HG03196 (cell line): ENCODE measurements around the gene RFNG.

Experiments
- ATAC-seq: cut with Tn5 transposase; IDR thresholded peaks from one replicate; pipeline ENCODE4 v1.9.1; 2021; ENCODE audit not compliant: unreplicated experiment

Gene RFNG

GRCh38 chr17:82059272-82060000 is 7.8 kb upstream of the RFNG start:
- ATAC-seq = no peak

DNA sequence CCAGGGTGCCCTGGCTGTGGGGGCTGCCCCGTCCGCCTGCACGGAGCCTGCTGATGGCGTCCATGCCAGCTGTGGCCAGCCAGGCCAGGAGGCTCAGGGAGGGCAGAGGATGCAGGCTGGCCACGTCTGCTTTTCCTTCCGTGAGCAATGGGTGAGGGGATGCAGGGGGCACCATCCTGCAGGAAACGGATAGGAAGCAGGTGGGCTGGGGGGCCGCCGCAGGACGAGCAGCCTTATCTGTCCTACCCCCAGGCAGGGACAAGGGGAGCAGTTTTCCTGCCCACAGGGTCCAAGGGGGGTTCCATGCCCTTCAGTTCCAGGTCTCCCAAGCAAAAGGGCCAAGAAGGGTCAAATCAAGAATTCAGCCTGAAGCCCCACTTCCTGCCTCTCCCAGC is 7.2 kb upstream of the RFNG start:
- ATAC-seq = no peak

DNA sequence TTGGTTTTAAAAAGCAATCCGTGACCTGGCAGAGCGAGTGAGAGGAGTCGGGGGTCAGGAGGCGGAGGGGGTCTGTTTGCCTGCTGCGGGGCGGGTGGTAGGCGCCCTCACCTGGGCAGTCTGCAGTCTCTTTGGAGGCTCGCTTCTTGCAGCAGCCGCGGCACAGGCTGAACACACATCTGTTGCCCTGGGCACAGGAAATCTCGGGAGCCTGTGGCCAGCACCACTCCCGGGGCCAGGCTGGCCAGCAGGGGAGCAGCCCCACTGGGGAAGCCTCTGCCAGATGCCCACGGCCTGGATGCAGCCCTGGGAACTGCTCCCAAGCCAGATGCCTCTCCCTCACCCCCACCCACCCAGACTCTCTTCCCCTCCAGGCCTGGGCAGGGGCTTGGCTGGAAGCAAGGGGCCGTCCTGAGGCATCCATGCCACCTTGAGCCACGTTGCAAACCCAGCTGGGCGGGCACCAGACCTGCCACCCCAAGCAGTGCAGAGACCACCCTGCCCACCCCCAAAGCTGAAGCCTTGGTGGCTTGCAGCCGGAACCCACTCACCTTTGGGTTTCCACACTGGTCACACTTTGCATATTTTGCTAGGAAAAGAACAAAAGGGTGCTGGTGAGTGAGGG is 6.7 kb upstream of the RFNG start:
- ATAC-seq = no peak

DNA sequence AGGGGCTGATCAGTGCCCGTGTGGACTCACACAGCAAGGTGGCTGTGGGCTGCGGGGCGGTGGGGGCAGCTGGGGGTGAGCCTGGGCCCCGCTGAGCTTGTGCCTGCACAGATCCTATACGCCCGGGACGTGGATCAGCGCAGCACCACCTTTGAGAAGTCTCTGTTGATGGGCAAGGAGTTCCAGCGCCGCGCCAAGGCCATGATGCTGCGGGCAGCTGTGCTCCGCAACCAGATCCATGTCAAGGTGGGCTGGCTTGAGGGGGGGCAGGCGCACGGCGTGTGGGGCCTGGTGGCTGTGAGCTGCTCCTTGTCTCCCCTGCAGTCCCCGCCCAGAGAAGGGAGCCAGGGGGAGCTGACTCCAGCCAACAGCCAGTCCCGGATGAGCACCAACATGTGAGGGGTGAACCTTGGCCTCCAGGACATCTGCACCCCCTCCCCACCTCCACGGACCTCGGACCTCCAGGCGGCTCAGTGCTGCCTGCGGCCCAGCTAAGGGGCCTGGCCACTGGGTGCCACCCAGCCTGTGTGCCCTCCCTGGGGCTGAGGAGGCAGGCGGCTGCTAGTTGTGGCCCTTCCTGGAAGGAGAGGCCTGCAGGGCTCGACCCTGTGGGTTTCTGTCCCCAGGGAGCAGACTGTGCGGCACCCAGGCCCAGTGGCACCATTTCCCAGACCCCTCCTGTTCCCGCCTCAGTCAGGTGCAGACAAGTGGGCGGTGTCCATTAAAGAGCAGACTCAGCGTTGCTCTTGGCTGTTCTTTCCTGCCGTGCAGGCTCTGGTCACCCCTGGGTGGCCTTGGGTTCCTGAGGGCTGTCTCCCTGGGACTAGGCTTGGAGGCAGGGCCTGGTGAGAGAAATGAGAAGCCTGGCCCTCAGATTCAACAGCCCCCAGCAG is 5.4 kb upstream of the RFNG start:
- ATAC-seq = no peak

GRCh38 chr17:82055965-82056728 is 4.5 kb upstream of the RFNG start:
- ATAC-seq = no peak

GRCh38 chr17:82055023-82055964 is 3.7 kb upstream of the RFNG start:
- ATAC-seq = no peak

DNA sequence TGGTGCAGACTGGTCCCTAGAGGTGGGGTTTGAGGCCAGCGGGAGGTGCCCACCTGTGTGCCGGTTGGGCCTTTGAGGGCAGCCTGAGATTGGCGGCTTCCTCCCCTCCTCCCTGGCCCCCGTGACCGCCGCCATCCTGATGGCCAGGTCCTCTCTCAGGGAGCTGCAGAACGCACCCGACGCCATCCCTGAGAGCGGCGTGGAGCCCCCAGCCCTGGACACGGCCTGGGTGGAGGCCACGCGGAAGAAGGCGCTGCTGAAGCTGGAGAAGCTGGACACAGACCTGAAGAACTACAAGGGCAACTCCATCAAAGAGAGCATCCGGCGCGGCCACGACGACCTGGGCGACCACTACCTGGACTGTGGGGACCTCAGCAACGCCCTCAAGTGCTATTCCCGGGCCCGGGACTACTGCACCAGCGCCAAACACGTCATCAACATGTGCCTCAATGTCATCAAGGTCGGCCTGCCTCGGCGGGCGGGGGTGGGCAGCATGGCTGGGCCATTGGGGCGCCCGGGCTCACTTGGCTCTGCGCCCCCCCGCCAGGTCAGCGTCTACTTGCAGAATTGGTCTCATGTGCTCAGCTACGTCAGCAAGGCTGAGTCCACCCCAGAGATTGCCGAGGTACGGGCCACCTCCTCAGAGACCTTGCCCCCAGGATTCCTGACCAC is 2.9 kb upstream of the RFNG start:
- ATAC-seq = no peak

DNA sequence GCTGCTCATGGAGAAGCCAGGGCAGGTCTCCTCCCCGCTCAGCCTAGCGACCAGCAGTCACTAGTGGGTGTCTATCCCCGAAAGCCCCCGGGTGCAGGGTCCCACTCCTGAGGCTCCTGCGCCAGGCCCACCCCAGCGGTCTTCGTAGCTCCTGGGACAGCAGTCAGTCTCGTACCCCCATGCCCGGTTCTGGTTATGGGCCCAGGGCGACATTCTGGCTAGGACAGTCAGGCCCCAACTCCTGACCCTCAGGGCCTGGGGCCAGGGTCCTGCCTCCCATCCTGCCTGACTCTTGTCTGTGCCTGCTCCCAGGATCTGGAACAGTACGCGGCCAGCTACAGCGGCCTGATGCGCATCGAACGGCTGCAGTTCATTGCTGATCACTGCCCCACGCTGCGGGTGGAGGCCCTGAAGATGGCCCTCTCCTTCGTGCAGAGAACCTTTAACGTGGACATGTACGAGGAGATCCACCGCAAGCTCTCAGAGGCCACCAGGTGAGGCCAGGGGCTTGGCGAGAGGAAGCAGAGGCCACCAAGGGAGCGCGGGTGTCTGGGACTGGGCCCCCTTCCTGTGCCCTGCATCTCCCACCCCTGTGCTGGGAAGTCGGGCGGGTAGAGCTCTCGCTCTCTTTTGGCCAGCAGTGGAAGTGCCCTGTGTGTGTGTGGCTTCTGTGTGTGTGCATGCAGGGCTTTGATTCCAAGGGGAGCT is 2.1 kb upstream of the RFNG start:
- ATAC-seq = no peak

DNA sequence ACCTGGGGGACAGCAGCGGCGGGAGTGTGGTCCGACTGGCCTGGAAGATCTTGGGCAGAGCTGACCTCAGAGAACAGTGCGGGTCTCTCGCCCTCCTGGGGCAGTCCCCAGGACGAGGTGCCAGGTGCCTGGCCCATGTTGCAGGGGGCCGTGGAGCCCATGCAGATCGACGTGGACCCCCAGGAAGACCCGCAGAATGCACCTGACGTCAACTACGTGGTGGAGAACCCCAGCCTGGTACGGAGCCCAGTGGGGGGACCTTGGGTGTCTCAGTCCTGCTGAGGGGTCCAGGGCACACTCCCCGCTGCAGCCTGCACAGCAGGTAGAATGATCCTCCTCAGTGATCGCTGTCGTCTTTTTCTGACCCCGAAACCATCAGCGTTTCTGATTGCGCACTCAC is 1.5 kb upstream of the RFNG start:
- ATAC-seq = no peak

DNA sequence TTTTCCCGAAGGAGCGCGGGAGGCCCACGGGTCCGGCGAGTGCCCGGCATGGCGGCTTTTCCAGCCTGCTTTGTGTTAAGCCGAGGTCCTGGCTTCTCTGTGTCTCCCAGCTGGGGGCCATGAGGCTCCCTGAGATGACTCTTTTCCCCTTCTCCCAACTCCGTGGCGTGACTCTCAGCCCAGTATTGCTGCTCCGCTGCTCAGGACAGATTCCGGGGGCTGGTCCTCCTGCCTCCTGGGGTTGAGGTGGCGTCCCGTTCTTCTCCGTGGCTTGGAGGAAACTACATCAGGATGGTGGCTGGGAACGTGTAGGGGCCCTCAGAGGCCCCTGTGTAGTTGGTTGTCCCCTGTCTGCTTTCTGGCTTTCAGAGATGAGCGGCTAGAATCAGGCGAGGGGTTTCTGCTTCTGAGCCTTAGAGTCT is 1.0 kb upstream of the RFNG start:
- ATAC-seq = no peak

DNA sequence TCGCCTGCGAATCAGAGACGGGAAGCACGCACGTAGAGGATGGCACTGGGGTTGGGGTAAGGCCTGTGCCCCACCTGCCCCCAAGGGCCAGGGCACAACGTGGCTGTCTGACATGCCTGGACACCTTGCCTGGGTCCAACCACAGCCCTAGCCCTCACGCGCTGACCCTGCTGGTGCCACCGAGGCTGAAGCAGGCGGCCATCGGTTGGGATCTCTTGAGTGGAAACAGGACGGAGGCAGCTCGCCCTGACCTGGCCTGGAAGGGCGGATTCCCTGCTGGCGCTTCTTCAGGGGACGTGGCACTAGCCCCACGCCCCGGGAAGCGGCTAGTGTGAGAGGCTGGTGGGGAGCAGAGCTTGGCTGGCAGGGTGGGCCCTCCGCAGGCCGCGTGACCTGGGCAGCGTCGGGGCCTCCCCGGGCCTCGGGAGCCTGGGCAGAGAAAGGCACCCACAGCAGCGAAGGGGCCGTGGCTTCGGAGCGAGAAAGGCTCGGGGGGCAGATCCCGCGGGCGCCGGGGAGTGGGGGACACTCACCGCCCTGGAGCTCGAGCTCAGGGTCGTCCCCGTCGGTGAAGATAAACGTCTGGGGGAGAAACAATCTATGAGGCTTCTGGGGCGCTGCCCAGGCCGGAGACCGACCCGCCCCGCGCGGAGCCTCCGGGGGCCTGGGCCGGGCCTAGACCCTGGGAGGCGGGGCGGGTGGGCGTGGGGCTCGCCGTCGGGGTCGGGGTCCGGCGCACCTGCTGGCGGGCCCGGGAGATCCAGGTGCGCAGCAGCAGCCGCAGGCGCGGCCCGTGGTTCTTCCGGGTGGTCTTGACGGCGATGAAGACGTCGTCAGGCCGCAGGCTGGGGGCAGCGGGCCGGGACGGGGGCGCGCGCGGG is 610 bp downstream of the RFNG start:
- ATAC-seq = no peak

GRCh38 chr17:82050152-82050760 is 1.4 kb downstream of the RFNG start:
- ATAC-seq = no peak

DNA sequence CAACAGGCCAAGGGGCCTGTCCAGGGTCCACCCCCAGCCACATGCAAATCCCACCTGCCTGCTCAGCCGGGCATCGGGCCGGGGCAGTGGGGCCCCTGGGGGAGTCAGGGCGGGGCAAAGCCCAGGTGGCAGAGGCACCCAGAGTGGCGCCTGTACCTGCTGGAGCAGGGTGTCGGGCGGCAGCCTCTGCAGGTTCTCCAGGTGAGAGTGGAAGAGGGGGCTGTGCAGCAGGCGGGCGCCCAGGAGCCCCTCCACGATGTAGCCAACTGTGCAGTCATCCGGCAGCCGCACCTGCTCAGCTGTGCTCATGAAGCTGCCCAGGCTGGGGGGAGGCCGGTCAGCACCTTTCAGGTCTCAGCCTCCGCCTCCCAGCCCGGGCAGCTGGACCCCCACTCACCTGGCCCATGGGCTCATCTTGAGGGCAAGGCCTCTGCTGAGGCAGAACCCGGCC is 2.1 kb downstream of the RFNG start:
- no peak for ATAC-seq

- ATAC-seq = no peak
These were observed 2.5 kb downstream of the RFNG start for GRCh38 chr17:82049106-82049505.

- no peak for ATAC-seq
These were observed 3.0 kb downstream of the RFNG start for GRCh38 chr17:82048571-82048971.

DNA sequence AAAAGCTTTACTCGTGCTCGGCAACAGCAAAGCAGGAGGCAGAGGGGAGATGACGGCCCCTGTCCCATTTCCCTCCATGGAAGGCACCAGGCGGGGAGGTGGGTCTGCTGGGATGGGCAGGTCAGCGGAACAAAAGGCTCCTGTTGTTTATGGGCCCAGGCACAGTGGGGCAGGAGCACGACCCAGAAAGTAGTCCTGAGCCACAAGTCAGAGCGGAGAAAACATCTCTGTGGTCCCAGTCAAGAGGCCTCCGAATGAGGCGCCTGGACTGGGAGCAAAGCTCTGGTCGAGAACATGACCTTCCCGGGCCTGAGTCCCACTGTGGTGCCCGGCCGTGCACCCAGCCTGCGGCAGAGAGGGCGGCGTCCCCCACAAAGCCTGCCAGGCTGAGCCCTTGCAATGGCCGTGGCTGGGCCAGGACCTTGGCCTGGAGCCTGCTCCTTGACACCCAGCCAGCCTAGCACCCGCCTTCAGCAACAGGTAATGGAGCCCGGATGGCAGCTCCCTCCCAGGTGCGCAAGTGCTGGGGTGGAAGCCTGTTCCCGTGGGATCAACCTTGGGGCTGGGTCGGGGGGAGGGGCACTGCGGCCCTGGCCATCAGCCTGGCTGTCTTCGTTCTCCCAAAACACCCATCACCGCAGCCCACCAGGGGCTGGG is 3.6 kb downstream of the RFNG start:
- no peak for ATAC-seq

DNA sequence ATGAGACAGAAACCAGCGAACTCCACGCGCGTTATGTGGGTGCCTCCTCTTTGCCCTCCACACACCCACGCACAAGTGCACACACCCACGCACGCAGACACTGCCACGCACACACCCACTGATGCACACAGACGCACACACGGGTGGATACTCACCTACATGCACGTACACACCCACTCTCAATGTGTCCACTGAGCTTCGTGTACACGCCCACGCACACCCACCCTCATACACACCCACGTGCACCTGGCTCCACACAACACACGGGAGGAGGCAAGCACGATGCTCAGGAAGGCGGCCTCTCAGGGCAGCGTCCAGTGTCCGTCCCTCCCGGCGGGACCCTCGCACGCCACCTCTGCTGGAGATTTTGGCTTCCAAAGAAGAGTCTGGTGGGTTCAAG is 4.2 kb downstream of the RFNG start:
- ATAC-seq = no peak
